Endothelial cell of umbilical vein (primary cell): ENCODE measurements around the gene EIF2AK3. TPM values are rescaled to one million over a fixed set of nuclear protein-coding genes. Genes with fewer than 3 reads are reported as not detected.

Experiments
- BruUV-seq: library from RNA; stranded (reverse); fragments of 400-500 nt; replicated peaks from 2 replicates; lab custom pipeline; 2021; lab: Mats Ljungman, UMichigan
- CTCF ChIA-PET: fragments of 300-600, 350-600 bp; sonication (Branson Sonifier 250); formaldehyde crosslinking; loops from one replicate; lab custom pipeline; 2021; ENCODE audit warnings: antibody characterized with exemption, inconsistent platforms; lab: Charles Lee
- POLR2A ChIA-PET: fragments of 300-600, 350-600 bp; sonication (Branson Sonifier 250); formaldehyde crosslinking; loops from one replicate; lab custom pipeline; 2021; ENCODE audit warnings: antibody characterized with exemption, inconsistent platforms; lab: Charles Lee
- DNase-seq: peaks from one replicate; pipeline ENCODE4 v3.0.0-alpha.2; 2011; ENCODE audit warnings: low read depth, low spot score
- FAIRE-seq: peaks from 2 replicates; lab custom pipeline; 2011; peaks lifted over from hg19 to GRCh38; lab: Jason Lieb, UNC
- H2AFZ ChIP-seq: 2 replicates; pipeline ENCODE4 v1.6.0; 2012; ENCODE audit warnings: low read depth, low read length, control low read depth, inconsistent platforms
- H3K27ac ChIP-seq: 2 replicates; pipeline ENCODE4 v1.5.1; 2011; ENCODE audit warnings: low read depth, mild to moderate bottlenecking, control low read depth, low read length, moderate library complexity; ENCODE audit not compliant: insufficient read depth
- H3K27me3 ChIP-seq, 2 experiments: 2 replicates each; pipeline versions ENCODE4 v1.6.0 to v1.6.1; 2011; ENCODE audit warnings: low read length in 2 of 2, mixed read lengths in 1 of 2; ENCODE audit not compliant: control insufficient read depth in 2 of 2, insufficient read depth in 2 of 2
- H3K36me3 ChIP-seq, 2 experiments: 2 replicates in 1 of 2; 3 replicates in 1 of 2; pipeline ENCODE4 v1.5.1; 2011; ENCODE audit warnings: low read length in 2 of 2, mild to moderate bottlenecking in 1 of 2, moderate library complexity in 1 of 2; ENCODE audit not compliant: control insufficient read depth in 2 of 2, insufficient read depth in 2 of 2; ENCODE audit errors: extremely low read depth in 1 of 2
- H3K4me1 ChIP-seq: 3 replicates; pipeline ENCODE4 v1.5.1; 2011; ENCODE audit warnings: mild to moderate bottlenecking, low read length; ENCODE audit not compliant: control insufficient read depth, insufficient read depth; ENCODE audit errors: extremely low read depth
- H3K4me2 ChIP-seq: 2 replicates; pipeline ENCODE4 v1.6.1; 2011; ENCODE audit warnings: low read length, control low read depth, mixed read lengths; ENCODE audit not compliant: insufficient read depth
- H3K4me3 ChIP-seq, 3 experiments: fragments of 200-600 bp in 1 of 3; sonication (generic), shearing (Covaris generic) in 1 of 3; replicated peaks in 1 of 3; 2 replicates each; pipeline ENCODE4 v1.5.1; 2011 to 2016; ENCODE audit warnings: control low read depth in 3 of 3, low read length in 3 of 3, mild to moderate bottlenecking in 2 of 3, inconsistent platforms in 1 of 3, low read depth in 1 of 3, moderate library complexity in 1 of 3; ENCODE audit not compliant: insufficient read depth in 1 of 3
- H3K79me2 ChIP-seq: 2 replicates; pipeline ENCODE4 v1.6.0; 2012; ENCODE audit warnings: low read length, inconsistent platforms; ENCODE audit not compliant: control insufficient read depth, insufficient read depth
- H3K9ac ChIP-seq: replicated peaks from 2 replicates; pipeline ENCODE3; 2011; ENCODE audit warnings: low read length, control low read depth; ENCODE audit not compliant: insufficient read depth; ENCODE audit errors: extremely low read depth
- H3K9me1 ChIP-seq: replicated peaks from 3 replicates; pipeline ENCODE4 v1.6.0; 2011; ENCODE audit warnings: mild to moderate bottlenecking, low read length; ENCODE audit not compliant: control insufficient read depth, insufficient read depth; ENCODE audit errors: extremely low read depth
- H3K9me3 ChIP-seq: replicated peaks from 2 replicates; pipeline ENCODE4 v1.5.1; 2012; ENCODE audit warnings: low read length, inconsistent platforms; ENCODE audit not compliant: control insufficient read depth, insufficient read depth
- H4K20me1 ChIP-seq: replicated peaks from 2 replicates; pipeline ENCODE3; 2011; ENCODE audit warnings: mild to moderate bottlenecking, low read length; ENCODE audit not compliant: control insufficient read depth, insufficient read depth; ENCODE audit errors: extremely low read depth
- CTCF ChIP-seq, 2 donors: IDR thresholded peaks; 1 replicate in 1 of 2; 2 replicates in 1 of 2; pipeline ENCODE4 v1.5.1; 2011; ENCODE audit warnings: low read length in 2 of 2, mild to moderate bottlenecking in 2 of 2, moderate library complexity in 2 of 2, control low read depth in 1 of 2, inconsistent platforms in 1 of 2, low read depth in 1 of 2; ENCODE audit not compliant: insufficient read depth in 1 of 2; ENCODE audit errors: extremely low read depth in 1 of 2
- EZH2 ChIP-seq: IDR thresholded peaks from 2 replicates; pipeline ENCODE4 v1.6.1; 2012; ENCODE audit warnings: borderline replicate concordance, low read depth, mild to moderate bottlenecking, moderate library complexity, low read length, inconsistent platforms; ENCODE audit not compliant: severe bottlenecking
- FOS ChIP-seq: IDR thresholded peaks from 2 replicates; pipeline ENCODE4 v1.6.1; 2011; ENCODE audit warnings: mild to moderate bottlenecking, low read length, moderate library complexity, borderline replicate concordance; ENCODE audit not compliant: insufficient read depth
- GATA2 ChIP-seq: IDR thresholded peaks from 2 replicates; pipeline ENCODE4 v1.7.0; 2011; ENCODE audit warnings: low read depth, mild to moderate bottlenecking, moderate library complexity, mixed read lengths, low read length; ENCODE audit not compliant: insufficient read length, insufficient read depth
- JUN ChIP-seq: IDR thresholded peaks from 2 replicates; pipeline ENCODE4 v1.6.1; 2011; ENCODE audit warnings: borderline replicate concordance, low read depth; ENCODE audit not compliant: insufficient read length, insufficient read depth
- MAX ChIP-seq: IDR thresholded peaks from 2 replicates; pipeline ENCODE4 v1.6.1; 2011; ENCODE audit not compliant: insufficient read depth, insufficient read length
- MYC ChIP-seq: IDR thresholded peaks from one replicate; pipeline ENCODE4 v1.6.1; 2011; ENCODE audit warnings: mild to moderate bottlenecking, low read depth, low read length
- POLR2A ChIP-seq: IDR thresholded peaks from 2 replicates; pipeline ENCODE4 v1.6.1; 2012; ENCODE audit warnings: low read depth, mild to moderate bottlenecking, control low read depth, low read length
- POLR2AphosphoS5 ChIP-seq: IDR thresholded peaks from 2 replicates; pipeline ENCODE4 v1.6.1; 2012; ENCODE audit warnings: low read depth, mild to moderate bottlenecking, control low read depth, low read length, moderate library complexity; ENCODE audit not compliant: insufficient read depth
- dilution Hi-C: fragments of 300-500 bp; cut with MboI; formaldehyde crosslinking; loops from one replicate; pipeline ENCODE4 v1.15.0; 2019; ENCODE audit warnings: low sequenced_read_pairs; ENCODE audit not compliant: extremely low pct_ligation_motif_present
- intact Hi-C: fragments of 100-400 bp; cut with micrococcal nuclease; formaldehyde crosslinking; loops from one replicate; pipeline ENCODE4 v1.10.0; 2022
- polyA plus RNA-seq, 4 experiments: library from polyadenylated mRNA; depleted of rRNA in 3 of 4; stranded (reverse) in 3 of 4; unstranded in 1 of 4; fragments of >200 nt; gene quantifications; 2 replicates each; pipeline versions ENCODE4 v1.2.1 to v1.2.3, GENCODE V29; 2011 to 2012; ENCODE audit warnings: missing spikeins in 1 of 4
- total RNA-seq: library from RNA; stranded (reverse); gene quantifications from 2 replicates; pipeline ENCODE4 v1.2.3, GENCODE V29; 2021

The EIF2AK3 gene
- total and polyA plus RNA-seq, 2 donors (not counting 3 experiments of a cell fraction or from before 2014, with no cell fraction given): 5.3 to 17.3 TPM

GRCh38 chr2:88542668-88543067 is 84.6 kb downstream of the EIF2AK3 start:
- POLR2A ChIA-PET: no interaction called here
- Histone ChIP-seq H3K79me2 (no peaks in the 10 kb centered on the region), H3K4me2 (no peak overlapping the region), H3K36me3 (no peaks in the 10 kb centered on the region), H3K27me3 (no peaks in the 10 kb centered on the region), H3K9me3 (no peaks in the 10 kb centered on the region), H2AFZ (no peak overlapping the region), H3K27ac (no peak overlapping the region), H4K20me1 (no peaks in the 10 kb centered on the region), H3K9ac (no peak overlapping the region), H3K4me1 (no peaks in the 10 kb centered on the region), H3K9me1 (no peaks in the 10 kb centered on the region), H3K4me3 (no peak overlapping the region)
- BruUV-seq: no TSS peak
- dilution Hi-C loops (no loop called here), intact Hi-C loops (no loop called here)
- DNase-seq: no peak
- CTCF ChIA-PET: no interaction called here
- no peak for FAIRE-seq
- TF ChIP-seq FOS (no peak), CTCF (IDR thresholded peaks at IDR 0.05; ENCODE audit: extremely low read depth in 1 of 2, insufficient read depth in 1 of 2, low read depth in 1 of 2, low read length in 2 of 2) (no peak), POLR2AphosphoS5 (no peak), GATA2 (no peak), MYC (no peak), EZH2 (no peak), POLR2A (no peak), JUN (no peak), MAX (no peak)
